ENCODE results near the gene VPS18. TPM values are rescaled to one million over a fixed set of nuclear protein-coding genes. Genes with fewer than 3 reads are reported as not detected.

VPS18 gene
- total RNA-seq, 1 donor from 2014 or later = 8.0 TPM

DNA sequence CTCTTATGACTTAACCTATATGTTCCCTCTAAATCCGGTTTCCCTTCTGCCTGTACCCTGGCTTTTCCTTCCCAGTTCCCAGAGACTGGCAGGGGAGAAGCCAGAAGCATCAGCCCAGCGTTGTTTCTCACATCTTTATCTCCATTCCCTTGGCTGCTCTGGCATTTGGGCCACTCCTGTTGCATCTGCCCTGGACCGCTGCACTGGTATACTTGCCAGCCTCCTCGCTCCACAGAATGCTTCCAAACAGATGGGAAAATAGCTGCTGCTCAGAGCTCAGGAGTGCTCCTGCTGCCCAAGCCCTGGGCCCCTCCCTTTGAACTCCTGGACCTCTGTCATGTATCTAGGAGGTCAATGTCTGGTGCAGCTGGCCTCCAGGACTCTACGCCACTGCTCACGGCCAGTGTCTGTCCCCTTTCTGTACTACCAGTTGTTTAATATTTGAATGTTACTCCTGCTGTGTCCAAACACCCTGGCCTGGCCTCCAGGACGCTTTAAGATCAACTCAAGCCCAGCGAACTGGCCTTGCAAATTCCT, 43.6 kb upstream of the VPS18 start:
- H3K9me3 Mint-ChIP-seq = no peaks in the 10 kb centered on the region
- peaks cover 8% of the 10 kb centered on the region for H3F3A ChIP-seq (ENCODE audit: low read depth)
- H2AFZ ChIP-seq (replicated peaks) = no peak overlapping the region
- peaks cover 12% of the 10 kb centered on the region for H3K4me1 ChIP-seq
- H3K79me2 ChIP-seq (ENCODE audit: low read depth) = no peaks in the 10 kb centered on the region
- no peak overlapping the region for H3K4me3 Mint-ChIP-seq
- peaks cover 7% of the 10 kb centered on the region for H3K27me3 Mint-ChIP-seq (ENCODE audit: insufficient read depth, low read depth)
- H3K27ac Mint-ChIP-seq = no peak overlapping the region
- peaks cover 1% of the 10 kb centered on the region for H3K27me3 ChIP-seq
- no peak overlapping the region for H3K9ac ChIP-seq
- H3K4me2 ChIP-seq = no peak overlapping the region
- no peaks in the 10 kb centered on the region for H3K9me3 ChIP-seq (ENCODE audit: low read depth)
- H3K27ac ChIP-seq = no peak overlapping the region
- peaks cover 22% of the 10 kb centered on the region for H3K4me1 Mint-ChIP-seq
- no peaks in the 10 kb centered on the region for H4K20me1 ChIP-seq (ENCODE audit: low read depth)
- H3K4me3 ChIP-seq = no peak overlapping the region
- TF ChIP-seq EZH2 (IDR thresholded peaks at IDR 0.05) (no peak), EZH2phosphoT487 (IDR thresholded peaks at IDR 0.05) (no peak), CTCF (IDR thresholded peaks at IDR 0.05) (no peak)
- DNase-seq (ENCODE audit: low spot score) = no peak
- no peaks in the 10 kb centered on the region for H3K36me3 Mint-ChIP-seq
- H3K36me3 ChIP-seq = no peaks in the 10 kb centered on the region

DNA sequence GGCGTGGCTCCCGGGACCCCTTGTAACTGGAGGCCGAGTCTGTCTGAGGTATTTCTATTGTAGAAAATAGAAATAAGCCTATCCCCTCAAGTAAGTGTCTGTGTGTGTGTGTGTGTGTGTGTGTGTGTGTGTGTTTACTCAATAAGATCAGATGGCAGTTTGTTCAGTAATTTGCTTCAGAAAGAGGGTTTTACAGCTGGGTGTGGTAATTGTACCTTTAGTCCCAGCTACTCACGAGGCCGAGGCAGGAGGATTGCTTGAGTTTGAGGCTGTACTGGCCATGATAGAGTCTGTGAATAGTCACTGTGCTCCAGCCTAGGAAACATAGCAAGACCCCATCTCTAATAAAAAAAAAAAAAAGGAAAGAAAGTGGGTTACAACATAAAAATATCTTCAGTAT, 41.7 kb upstream of the VPS18 start:
- no peak for TF ChIP-seq CTCF (IDR thresholded peaks at IDR 0.05)
- TF ChIP-seq EZH2phosphoT487 (IDR thresholded peaks at IDR 0.05) = no peak
- TF ChIP-seq EZH2 (IDR thresholded peaks at IDR 0.05) = no peak
- Mint-ChIP-seq H3K27ac (no peak overlapping the region), H3K9me3 (no peaks in the 10 kb centered on the region), H3K4me3 (no peak overlapping the region), H3K36me3 (no peaks in the 10 kb centered on the region), H3K4me1 (peaks cover 20% of the 10 kb centered on the region), H3K27me3 (ENCODE audit: insufficient read depth, low read depth) (peaks cover 5% of the 10 kb centered on the region)
- Histone ChIP-seq H3K79me2 (ENCODE audit: low read depth) (no peaks in the 10 kb centered on the region), H3F3A (ENCODE audit: low read depth) (peaks cover 8% of the 10 kb centered on the region), H3K9ac (no peak overlapping the region), H3K27me3 (no peaks in the 10 kb centered on the region), H3K9me3 (ENCODE audit: low read depth) (no peaks in the 10 kb centered on the region), H3K27ac (no peak overlapping the region), H2AFZ (replicated peaks) (no peak overlapping the region), H3K36me3 (no peaks in the 10 kb centered on the region), H3K4me1 (peaks cover 7% of the 10 kb centered on the region), H3K4me3 (no peak overlapping the region), H3K4me2 (no peak overlapping the region), H4K20me1 (ENCODE audit: low read depth) (no peaks in the 10 kb centered on the region)
- DNase-seq (ENCODE audit: low spot score) = no peak

DNA sequence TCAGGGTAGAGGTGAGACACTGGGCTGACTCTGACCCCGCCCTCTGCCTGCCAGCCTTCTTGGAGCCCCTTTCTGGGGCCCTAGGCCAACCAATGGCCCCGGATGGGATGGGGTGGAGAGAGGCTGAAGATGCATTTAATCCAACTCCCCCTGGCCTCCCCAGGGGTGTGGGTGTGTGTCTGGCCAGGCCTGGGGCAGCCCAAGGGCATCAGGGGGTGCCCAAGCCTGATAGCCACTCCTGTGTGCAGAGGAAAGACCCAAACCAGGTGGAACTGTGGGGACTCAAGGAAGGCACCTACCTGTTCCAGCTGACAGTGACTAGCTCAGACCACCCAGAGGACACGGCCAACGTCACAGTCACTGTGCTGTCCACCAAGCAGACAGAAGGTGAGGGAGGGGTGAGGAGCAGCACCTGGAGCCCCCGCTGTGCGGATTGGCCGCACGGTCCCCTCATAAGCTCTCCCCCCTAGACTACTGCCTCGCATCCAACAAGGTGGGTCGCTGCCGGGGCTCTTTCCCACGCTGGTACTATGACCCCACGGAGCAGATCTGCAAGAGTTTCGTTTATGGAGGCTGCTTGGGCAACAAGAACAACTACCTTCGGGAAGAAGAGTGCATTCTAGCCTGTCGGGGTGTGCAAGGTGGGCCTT, 40.9 kb upstream of the VPS18 start:
- peaks cover 3% of the 10 kb centered on the region for H3F3A ChIP-seq (ENCODE audit: low read depth)
- H3K27ac ChIP-seq = no peak overlapping the region
- H3K9me3 Mint-ChIP-seq = no peaks in the 10 kb centered on the region
- no peak overlapping the region for H2AFZ ChIP-seq (replicated peaks)
- H3K27me3 ChIP-seq = no peaks in the 10 kb centered on the region
- no peaks in the 10 kb centered on the region for H3K36me3 ChIP-seq
- no peak overlapping the region for H3K9ac ChIP-seq
- H3K27ac Mint-ChIP-seq = no peak overlapping the region
- no peaks in the 10 kb centered on the region for H4K20me1 ChIP-seq (ENCODE audit: low read depth)
- H3K36me3 Mint-ChIP-seq = no peaks in the 10 kb centered on the region
- no peak overlapping the region for H3K4me3 Mint-ChIP-seq
- H3K4me1 Mint-ChIP-seq = peaks cover 20% of the 10 kb centered on the region
- no peak overlapping the region for H3K4me2 ChIP-seq
- H3K79me2 ChIP-seq (ENCODE audit: low read depth) = no peaks in the 10 kb centered on the region
- H3K4me3 ChIP-seq = no peak overlapping the region
- no peaks in the 10 kb centered on the region for H3K9me3 ChIP-seq (ENCODE audit: low read depth)
- H3K27me3 Mint-ChIP-seq (ENCODE audit: insufficient read depth, low read depth) = peaks cover 3% of the 10 kb centered on the region
- no peak for TF ChIP-seq EZH2phosphoT487 (IDR thresholded peaks at IDR 0.05)
- TF ChIP-seq EZH2 (IDR thresholded peaks at IDR 0.05) = no peak
- no peak for DNase-seq (ENCODE audit: low spot score)
- H3K4me1 ChIP-seq = no peaks in the 10 kb centered on the region

DNA sequence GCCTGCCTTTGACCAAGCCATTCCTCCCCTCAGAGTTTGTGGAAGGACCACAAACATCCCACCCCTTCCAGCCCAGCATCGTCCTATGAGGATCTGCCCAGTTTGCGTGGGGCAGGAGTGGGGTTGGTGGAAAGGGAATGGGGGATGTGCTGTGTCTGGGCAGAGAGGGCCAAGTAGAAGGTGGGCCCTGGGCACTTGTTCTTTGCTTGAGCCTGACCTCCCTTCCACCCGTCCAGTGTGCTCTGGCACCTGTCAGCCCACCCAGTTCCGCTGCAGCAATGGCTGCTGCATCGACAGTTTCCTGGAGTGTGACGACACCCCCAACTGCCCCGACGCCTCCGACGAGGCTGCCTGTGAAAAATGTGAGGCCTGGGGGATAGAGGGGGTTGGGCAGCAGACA, 40.1 kb upstream of the VPS18 start:
- Histone ChIP-seq H4K20me1 (ENCODE audit: low read depth) (no peaks in the 10 kb centered on the region), H2AFZ (replicated peaks) (no peak overlapping the region), H3K4me3 (no peak overlapping the region), H3K9ac (no peak overlapping the region), H3K36me3 (no peaks in the 10 kb centered on the region), H3K27me3 (no peaks in the 10 kb centered on the region), H3K9me3 (ENCODE audit: low read depth) (no peaks in the 10 kb centered on the region), H3F3A (ENCODE audit: low read depth) (peaks cover 9% of the 10 kb centered on the region), H3K27ac (no peak overlapping the region), H3K79me2 (ENCODE audit: low read depth) (no peaks in the 10 kb centered on the region), H3K4me2 (no peak overlapping the region), H3K4me1 (no peaks in the 10 kb centered on the region)
- Mint-ChIP-seq H3K36me3 (no peaks in the 10 kb centered on the region), H3K9me3 (no peaks in the 10 kb centered on the region), H3K27ac (no peak overlapping the region), H3K27me3 (ENCODE audit: insufficient read depth, low read depth) (peaks cover 3% of the 10 kb centered on the region), H3K4me3 (no peak overlapping the region), H3K4me1 (peaks cover 26% of the 10 kb centered on the region)
- no peak for TF ChIP-seq CTCF (IDR thresholded peaks at IDR 0.05)
- no peak for TF ChIP-seq EZH2phosphoT487 (IDR thresholded peaks at IDR 0.05)
- no peak for TF ChIP-seq EZH2 (IDR thresholded peaks at IDR 0.05)
- DNase-seq (ENCODE audit: low spot score) = no peak

Data from neural progenitor cell (in vitro differentiated cells).